Measurements from ENCODE around the gene GLIS1.

GRCh38 chr1:53638360-53639035 is 100.5 kb downstream of the GLIS1 start:
- TF ChIP-seq CTCF (IDR thresholded peaks at IDR 0.05; ENCODE audit: control extremely low read depth in 1 of 3, insufficient read depth in 1 of 3, low read depth in 1 of 3, low read length in 3 of 3) (no peak), CREB1 (IDR thresholded peaks at IDR 0.05) (no peak), POLR2A (IDR thresholded peaks at IDR 0.05; ENCODE audit: control extremely low read depth in 1 of 2, low read depth in 2 of 2, low read length in 2 of 2) (no peak), POLR2AphosphoS5 (IDR thresholded peaks at IDR 0.05; ENCODE audit: low read depth, low read length) (no peak), JUN (IDR thresholded peaks at IDR 0.05; ENCODE audit: low read depth, low read length) (no peak), EZH2 (IDR thresholded peaks at IDR 0.05; ENCODE audit: low read depth, low read length, severe bottlenecking) (no peak), EP300 (IDR thresholded peaks at IDR 0.05; ENCODE audit: borderline replicate concordance in 1 of 2, low read depth in 2 of 2, low read length in 2 of 2) (no peak), TEAD4 (IDR thresholded peaks at IDR 0.05; ENCODE audit: low read depth, low read length) (no peak), RXRA (IDR thresholded peaks at IDR 0.05; ENCODE audit: insufficient read depth, low read depth, low read length) (no peak)

Measured in H1 (cell line).